Measurements from ENCODE around the gene NUP210L. TPM values are rescaled to one million over a fixed set of nuclear protein-coding genes. Genes with fewer than 3 reads are reported as not detected.

The NUP210L gene
- total RNA-seq, 4 donors from 2014 or later: under 0.01 to 0.30 (median 0.21) TPM; not detected in 1

GRCh38 chr1:153968000-153968363, 186.9 kb downstream of the NUP210L start:
- 7% methylated on average over 8 of the region's 8 CpGs for WGBS, 2 donors
- peaks cover 0 to 40% (median 24%) of the 10 kb centered on the region in 4 donors for H3K4me1 ChIP-seq
- peak overlapping the region; percentile 81 to 95 (median 94) for H3K27ac ChIP-seq
- peak overlapping the region; percentile 49 to 90 (median 66) for H3K4me3 ChIP-seq
- H3K9me3 ChIP-seq: no peaks in the 10 kb centered on the region
- TF ChIP-seq POLR2A (IDR thresholded peaks at IDR 0.05) (no peak), CTCF (IDR thresholded peaks at IDR 0.05) (no peak), EP300 (IDR thresholded peaks at IDR 0.05) (no peak)
- no peaks in the 10 kb centered on the region for H3K27me3 ChIP-seq
- H3K36me3 ChIP-seq: peaks cover 0 to 11% (median 0%) of the 10 kb centered on the region in 3 donors
- DNase-seq (ENCODE audit: low spot score in 2 of 2): no peak

GRCh38 chr1:153967107-153967999, 187.5 kb downstream of the NUP210L start, which contains the start of gene CREB3L4:
Gene CREB3L4, plus strand, starts transcription at chr1:153967902. Its CDS starts 624 bp downstream, at chr1:153968526.
- Histone ChIP-seq H3K36me3 (peaks cover 0 to 5% (median 0%) of the 10 kb centered on the region in 3 donors), H3K9me3 (no peaks in the 10 kb centered on the region), H3K4me1 (peaks cover 0 to 46% (median 27%) of the 10 kb centered on the region in 4 donors), H3K4me3 (peak within 1 kb of the TSS; percentile 49 to 90 (median 66)), H3K27me3 (no peaks in the 10 kb centered on the region), H3K27ac (peak within 1 kb of the TSS; percentile 81 to 95 (median 94))
- peak; percentile 82 to 84 for DNase-seq (ENCODE audit: low spot score in 2 of 2)
- TF ChIP-seq CTCF (IDR thresholded peaks at IDR 0.05) (peak in 4 of 5 experiments; percentile 29 to 64 (median 34)), POLR2A (IDR thresholded peaks at IDR 0.05) (peak in 1 of 2 donors; percentile 66), EP300 (IDR thresholded peaks at IDR 0.05) (peak in 1 of 2 donors; percentile 89)
- WGBS, 2 donors: 0% methylated on average over 52 to 60 of the region's 60 CpGs

- H3K9me3 ChIP-seq: no peaks in the 10 kb centered on the region
- peak overlapping the region; percentile 62 to 86 (median 64) for H3K4me3 ChIP-seq
- H3K27ac ChIP-seq: peak overlapping the region; percentile 71 to 96 (median 92)
- peaks cover 0 to 26% (median 0%) of the 10 kb centered on the region in 3 donors for H3K36me3 ChIP-seq
- H3K27me3 ChIP-seq: no peaks in the 10 kb centered on the region
- WGBS, 2 donors: 1% methylated on average over 22 of the region's 22 CpGs
- TF ChIP-seq POLR2A (IDR thresholded peaks at IDR 0.05) (no peak), EP300 (IDR thresholded peaks at IDR 0.05) (no peak), CTCF (IDR thresholded peaks at IDR 0.05) (no peak)
- peaks cover 0 to 76% (median 38%) of the 10 kb centered on the region in 4 donors for H3K4me1 ChIP-seq
- no peak for DNase-seq (ENCODE audit: low spot score in 2 of 2)
These were observed 191.0 kb downstream of the NUP210L start for GRCh38 chr1:153963850-153964331.

- TF ChIP-seq CTCF (IDR thresholded peaks at IDR 0.05): peak in 1 of 5 experiments; percentile 13
- TF ChIP-seq POLR2A (IDR thresholded peaks at IDR 0.05): peak; percentile 65 to 76
- peak; percentile 67 to 89 for TF ChIP-seq EP300 (IDR thresholded peaks at IDR 0.05)
- Histone ChIP-seq H3K4me1 (peaks cover 0 to 72% (median 34%) of the 10 kb centered on the region in 4 donors), H3K27ac (peak within 1 kb of the TSS; percentile 71 to 96 (median 92)), H3K4me3 (peak within 1 kb of the TSS; percentile 62 to 86 (median 64)), H3K27me3 (no peaks in the 10 kb centered on the region), H3K36me3 (peaks cover 0 to 26% (median 0%) of the 10 kb centered on the region in 3 donors), H3K9me3 (no peaks in the 10 kb centered on the region)
- DNase-seq (ENCODE audit: low spot score in 2 of 2): peak; percentile 100
- WGBS, 2 donors: 0 to 1% methylated on average over 39 to 53 of the region's 54 CpGs
These were observed 191.6 kb downstream of the NUP210L start, which contains the start of gene SLC39A1 for GRCh38 chr1:153963030-153963849. Gene SLC39A1, minus strand, starts transcription at chr1:153963537. Its CDS starts 822 bp downstream, at chr1:153962715.

Measured in tibial nerve (tissue), 4 donors.